T-helper 1 cell treated with Interleukin-12 subunit alpha and Interleukin-12 subunit beta and Interleukin-4 antibody, amounts not matched to agents 30 μg/mL and 1 μg/mL, for 36 hours (primary cell): ENCODE measurements around the gene SORBS2.
"Not testable (repeated sequence)": the region's sequence is repeated elsewhere in the genome, so short reads cannot be mapped to it uniquely, and the experiment has no call there.

Experiments used
- H3K27ac Mint-ChIP-seq: one replicate; pipeline ENCODE4 v1.8.0; 2021; ENCODE audit warnings: mild to moderate bottlenecking, mixed read lengths
- H3K27me3 Mint-ChIP-seq: one replicate; pipeline ENCODE4 v1.8.0; 2021; ENCODE audit warnings: low read depth, mixed read lengths
- H3K36me3 Mint-ChIP-seq: one replicate; pipeline ENCODE4 v1.8.0; 2021; ENCODE audit warnings: low read depth, mixed read lengths
- H3K4me1 Mint-ChIP-seq: one replicate; pipeline ENCODE4 v1.8.0; 2021; ENCODE audit warnings: low read depth, mixed read lengths
- H3K4me3 Mint-ChIP-seq: one replicate; pipeline ENCODE4 v1.8.0; 2021; ENCODE audit warnings: mild to moderate bottlenecking, moderate library complexity, mixed read lengths
- H3K9me3 Mint-ChIP-seq: one replicate; pipeline ENCODE4 v1.8.0; 2021; ENCODE audit warnings: mixed read lengths

Gene SORBS2

DNA sequence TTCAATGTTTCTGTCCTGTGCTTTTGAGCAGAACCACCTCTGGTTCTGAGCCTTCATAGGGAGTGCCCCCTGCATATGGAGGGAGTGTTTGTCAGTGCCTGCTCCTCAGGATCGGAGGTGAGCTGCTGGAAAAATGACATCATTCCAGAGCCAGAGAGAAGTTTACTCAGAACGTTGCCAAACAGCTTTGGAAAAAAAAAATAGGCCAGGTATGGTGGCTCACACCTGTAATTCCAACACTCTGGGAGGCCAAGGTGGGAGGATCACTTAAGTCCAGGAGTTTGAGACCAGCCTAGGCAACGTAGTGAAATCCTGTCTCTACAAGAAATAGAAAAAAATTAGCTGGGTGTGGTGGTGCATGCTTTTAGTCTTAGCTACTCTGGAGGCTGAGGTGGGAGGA is 249.5 kb downstream of the SORBS2 start:
- Mint-ChIP-seq H3K36me3 (no peaks in the 10 kb centered on the region), H3K27ac (no peak overlapping the region), H3K4me1 (no peaks in the 10 kb centered on the region), H3K9me3 (peaks cover 10% of the 10 kb centered on the region), H3K4me3 (no peak overlapping the region), H3K27me3 (peaks cover 18% of the 10 kb centered on the region)

DNA sequence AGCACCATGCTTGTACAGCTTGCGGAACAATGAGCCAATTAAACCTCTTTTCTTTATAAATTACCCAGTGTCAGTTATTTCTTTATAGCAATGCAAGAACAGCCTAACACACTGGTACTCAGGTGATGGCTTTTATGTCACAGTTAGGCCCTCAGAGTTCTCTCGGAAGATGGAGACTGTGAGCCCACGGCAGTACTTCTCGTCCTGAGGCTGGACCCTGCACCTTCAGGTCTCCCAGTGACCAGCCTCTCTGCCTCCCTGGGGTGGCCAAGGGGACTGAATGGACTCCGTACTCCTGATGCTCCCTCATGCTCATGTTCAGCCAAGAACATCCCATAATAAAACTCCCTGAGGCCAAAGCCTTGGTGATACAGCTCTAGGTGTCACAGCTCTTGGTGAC is 251.7 kb downstream of the SORBS2 start:
- Mint-ChIP-seq H3K36me3 (no peaks in the 10 kb centered on the region), H3K9me3 (peaks cover 10% of the 10 kb centered on the region), H3K27ac (no peak overlapping the region), H3K4me1 (no peaks in the 10 kb centered on the region), H3K27me3 (peaks cover 30% of the 10 kb centered on the region), H3K4me3 (no peak overlapping the region)

DNA sequence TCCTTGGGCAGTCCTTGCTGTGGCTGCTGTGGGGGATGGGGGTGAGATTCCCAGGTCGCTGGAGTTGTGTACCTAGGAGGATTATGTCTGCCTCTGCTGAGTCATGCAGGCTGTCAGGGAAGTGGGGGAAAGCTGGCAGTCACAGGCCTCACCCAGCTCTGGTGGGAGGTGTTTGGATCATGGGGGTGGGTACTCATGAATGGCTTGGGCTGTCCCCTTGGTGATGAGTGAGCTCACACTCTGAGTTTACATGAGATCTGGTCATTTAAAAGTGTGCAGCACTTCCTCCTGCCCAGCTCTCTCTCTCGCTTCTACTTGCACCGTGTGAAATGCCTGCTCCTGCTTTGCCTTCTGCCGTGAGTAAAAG is 252.1 kb downstream of the SORBS2 start:
- no peaks in the 10 kb centered on the region for H3K4me1 Mint-ChIP-seq
- peaks cover 30% of the 10 kb centered on the region for H3K27me3 Mint-ChIP-seq
- no peak overlapping the region for H3K4me3 Mint-ChIP-seq
- H3K27ac Mint-ChIP-seq: no peak overlapping the region
- H3K36me3 Mint-ChIP-seq: no peaks in the 10 kb centered on the region
- H3K9me3 Mint-ChIP-seq: peaks cover 10% of the 10 kb centered on the region

DNA sequence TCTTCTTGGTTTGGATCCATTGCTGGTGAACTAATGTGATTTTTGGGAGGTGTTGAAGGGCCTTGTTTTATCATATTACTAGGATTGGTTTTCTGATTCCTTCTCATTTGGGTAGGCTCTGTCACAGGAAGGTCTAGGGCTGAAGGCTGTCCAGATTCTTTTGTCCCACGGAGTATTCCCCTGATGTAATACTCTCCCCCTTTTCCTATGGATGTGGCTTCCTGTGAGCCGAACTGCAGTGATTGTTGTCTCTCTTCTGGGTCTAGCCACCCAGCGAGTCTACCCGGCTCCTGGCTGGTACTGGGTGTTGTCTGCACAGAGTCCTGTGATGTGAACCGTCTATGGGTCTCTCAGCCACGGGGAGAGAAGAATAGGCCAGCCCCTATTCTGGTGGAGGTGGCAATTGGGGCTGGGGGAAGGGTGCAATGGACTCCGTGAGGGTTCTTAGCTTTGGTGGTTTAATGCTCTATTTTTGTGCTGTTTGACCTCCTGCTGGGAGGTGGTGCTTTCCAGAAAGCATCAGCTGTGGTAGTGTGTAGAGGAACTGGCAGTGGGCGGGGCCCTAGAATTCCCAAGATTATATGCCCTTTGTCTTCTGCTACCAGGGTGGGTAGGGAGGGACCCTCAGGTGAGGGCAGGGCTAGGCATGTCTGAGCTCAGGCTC is 252.6 kb downstream of the SORBS2 start:
- H3K36me3 Mint-ChIP-seq, H3K4me3 Mint-ChIP-seq, H3K4me1 Mint-ChIP-seq, H3K27ac Mint-ChIP-seq, H3K9me3 Mint-ChIP-seq: not testable (repeated sequence)
- peaks cover 30% of the 10 kb centered on the region for H3K27me3 Mint-ChIP-seq

DNA sequence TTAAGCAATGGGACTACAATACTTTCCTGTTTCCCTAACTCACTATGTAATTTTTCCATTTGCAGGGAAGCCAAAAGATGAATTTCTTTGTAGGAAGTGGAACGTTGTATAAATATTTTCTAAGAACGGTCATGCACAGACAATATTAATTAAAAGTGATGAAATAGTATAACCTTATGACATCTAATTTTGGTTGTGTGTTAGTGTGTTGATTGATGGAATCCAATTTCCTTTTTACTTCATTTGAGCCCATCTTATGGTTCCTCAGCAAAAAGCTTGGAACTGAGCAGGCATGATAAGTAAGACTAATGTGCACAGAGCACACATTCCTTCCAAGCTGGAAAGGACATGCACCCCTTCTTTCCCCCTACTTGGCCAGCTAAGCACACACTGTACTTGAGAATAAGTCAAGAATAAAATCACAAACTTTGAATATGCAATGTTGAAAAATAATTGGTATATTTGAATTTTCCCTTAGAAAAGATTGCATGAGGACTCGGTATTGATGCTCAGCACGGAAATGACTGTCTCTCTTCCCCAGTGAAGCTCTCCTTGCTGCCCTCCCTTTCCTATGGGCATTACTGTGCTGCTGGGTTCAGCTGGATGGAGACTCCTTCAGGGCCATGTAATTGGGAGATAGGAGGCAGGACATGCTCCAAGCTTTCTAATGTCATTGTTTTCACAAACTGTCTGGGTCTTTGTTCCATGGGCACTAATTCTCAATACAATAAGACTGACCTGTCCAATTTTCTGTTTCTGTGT is 257.4 kb downstream of the SORBS2 start:
- Mint-ChIP-seq H3K4me1 (no peaks in the 10 kb centered on the region), H3K36me3 (no peaks in the 10 kb centered on the region)

DNA sequence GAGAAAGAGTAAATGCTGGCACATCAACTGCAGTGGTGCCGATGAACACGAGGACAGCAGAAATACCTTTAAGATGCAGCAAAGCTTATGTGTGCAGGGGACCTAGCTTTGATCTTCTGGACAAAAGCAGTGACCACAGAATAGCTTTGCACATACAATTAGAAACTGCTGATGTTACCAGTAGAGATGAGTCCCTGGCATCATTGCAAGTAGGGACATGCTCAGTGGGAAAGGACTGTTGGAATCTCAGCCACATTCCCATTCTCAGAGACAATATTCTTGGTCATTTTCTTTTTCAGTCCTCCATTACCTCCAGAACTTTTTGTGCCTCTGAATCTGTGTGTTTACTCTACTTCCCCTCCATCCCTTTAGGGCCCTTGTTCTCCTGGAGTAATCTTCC is 259.7 kb downstream of the SORBS2 start:
- no peaks in the 10 kb centered on the region for H3K4me1 Mint-ChIP-seq
- H3K9me3 Mint-ChIP-seq: no peaks in the 10 kb centered on the region
- H3K27ac Mint-ChIP-seq: no peak overlapping the region
- H3K27me3 Mint-ChIP-seq: peaks cover 25% of the 10 kb centered on the region
- no peak overlapping the region for H3K4me3 Mint-ChIP-seq
- H3K36me3 Mint-ChIP-seq: no peaks in the 10 kb centered on the region

More for the DNA sequence above, 257.4 kb downstream of the SORBS2 start:
- H3K27me3 Mint-ChIP-seq: peaks cover 36% of the 10 kb centered on the region
- H3K27ac Mint-ChIP-seq: no peak overlapping the region
- no peaks in the 10 kb centered on the region for H3K9me3 Mint-ChIP-seq
- H3K4me3 Mint-ChIP-seq: no peak overlapping the region

DNA sequence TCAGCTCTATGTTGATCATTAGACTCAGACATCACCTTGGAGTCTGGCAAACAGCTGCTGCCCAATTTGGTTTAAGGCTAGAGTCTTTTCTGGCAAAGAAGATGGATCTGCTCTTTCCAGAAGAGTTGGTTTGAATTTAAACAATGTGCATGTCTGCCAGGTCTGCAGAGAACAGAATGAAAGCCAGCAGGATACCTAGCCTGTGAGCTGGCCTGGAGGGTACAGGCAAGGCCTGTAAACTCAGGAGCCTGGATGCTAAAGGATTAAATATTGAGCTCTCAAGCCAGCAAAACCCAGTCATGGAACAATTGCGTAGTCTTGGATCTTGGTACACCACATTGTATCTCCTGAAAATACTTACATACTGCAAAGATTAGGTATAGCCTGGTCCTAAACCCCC is 261.1 kb downstream of the SORBS2 start:
- peaks cover 22% of the 10 kb centered on the region for H3K27me3 Mint-ChIP-seq
- no peaks in the 10 kb centered on the region for H3K36me3 Mint-ChIP-seq

DNA sequence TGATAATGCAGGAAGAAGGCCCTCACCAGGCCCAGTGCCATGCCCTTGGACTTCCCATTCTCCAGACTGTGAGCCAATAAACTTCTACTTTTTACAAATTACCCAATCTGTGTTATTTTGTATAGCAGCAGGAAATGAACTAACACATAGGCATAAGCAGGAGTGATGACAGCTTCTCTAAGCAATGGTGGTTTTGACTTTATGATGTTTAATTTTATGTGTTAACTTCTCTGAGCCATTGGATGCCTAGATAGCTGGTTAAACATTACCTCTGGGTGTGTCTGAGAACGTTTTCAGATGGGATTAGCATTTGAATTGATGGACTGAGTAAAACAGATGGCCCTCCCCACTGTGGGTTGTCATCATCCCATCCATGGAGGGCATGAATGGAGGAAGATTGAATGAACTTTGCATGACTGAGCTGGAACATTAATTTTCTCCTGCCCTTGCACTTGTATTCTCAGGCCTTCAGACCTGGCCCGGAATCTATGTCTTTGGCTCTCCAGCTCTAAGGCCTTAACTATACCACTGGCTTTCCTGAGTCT is 262.8 kb downstream of the SORBS2 start:
- H3K27me3 Mint-ChIP-seq: peaks cover 20% of the 10 kb centered on the region
- no peaks in the 10 kb centered on the region for H3K9me3 Mint-ChIP-seq
- H3K4me1 Mint-ChIP-seq: no peaks in the 10 kb centered on the region
- no peak overlapping the region for H3K27ac Mint-ChIP-seq
- H3K36me3 Mint-ChIP-seq: no peaks in the 10 kb centered on the region
- no peak overlapping the region for H3K4me3 Mint-ChIP-seq

More for the DNA sequence above, 261.1 kb downstream of the SORBS2 start:
- no peaks in the 10 kb centered on the region for H3K4me1 Mint-ChIP-seq
- H3K27ac Mint-ChIP-seq: no peak overlapping the region
- no peak overlapping the region for H3K4me3 Mint-ChIP-seq
- no peaks in the 10 kb centered on the region for H3K9me3 Mint-ChIP-seq

DNA sequence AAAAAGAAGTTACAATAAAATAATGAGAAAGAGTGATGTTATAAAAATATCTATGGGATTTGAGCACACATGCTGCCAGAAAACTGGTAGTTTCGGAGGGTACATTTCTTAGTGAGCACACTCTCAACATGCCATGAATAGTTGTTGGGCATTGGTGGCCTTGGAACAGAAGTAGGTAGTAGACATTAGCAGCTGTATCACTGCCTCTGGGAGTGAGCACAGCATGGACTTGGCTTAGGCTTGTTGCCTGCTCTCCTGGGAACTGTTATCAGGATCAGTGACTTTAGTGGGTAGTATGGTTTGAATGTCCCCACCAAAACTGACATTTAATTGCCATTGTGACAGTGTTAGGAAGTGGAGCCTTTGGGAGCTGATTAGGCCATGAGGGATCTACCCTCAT is 263.4 kb downstream of the SORBS2 start:
- Mint-ChIP-seq H3K4me1 (no peaks in the 10 kb centered on the region), H3K27me3 (peaks cover 20% of the 10 kb centered on the region), H3K4me3 (no peak overlapping the region), H3K36me3 (no peaks in the 10 kb centered on the region), H3K27ac (no peak overlapping the region), H3K9me3 (no peaks in the 10 kb centered on the region)

DNA sequence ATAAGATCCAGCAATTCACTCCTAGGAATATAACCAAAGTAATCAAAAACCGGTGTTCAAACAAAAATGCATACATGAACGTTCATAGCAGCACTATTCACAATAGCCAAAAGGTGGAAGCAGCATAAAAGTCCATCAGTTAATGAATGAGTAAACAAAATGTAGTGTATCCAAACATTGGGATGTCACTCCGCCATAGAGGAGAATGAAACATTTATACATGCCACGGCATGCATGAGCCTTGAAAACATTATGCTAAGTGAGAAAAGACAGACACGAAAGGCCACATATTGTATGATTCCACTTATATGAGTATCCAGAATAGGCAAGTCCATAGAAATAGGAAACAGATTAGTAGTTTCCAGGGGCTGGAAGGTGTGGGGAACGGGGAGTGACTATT is 265.7 kb downstream of the SORBS2 start:
- H3K36me3 Mint-ChIP-seq: no peaks in the 10 kb centered on the region
- no peaks in the 10 kb centered on the region for H3K9me3 Mint-ChIP-seq
- no peak overlapping the region for H3K27ac Mint-ChIP-seq
- peaks cover 23% of the 10 kb centered on the region for H3K27me3 Mint-ChIP-seq
- H3K4me1 Mint-ChIP-seq: no peaks in the 10 kb centered on the region
- H3K4me3 Mint-ChIP-seq: no peak overlapping the region

DNA sequence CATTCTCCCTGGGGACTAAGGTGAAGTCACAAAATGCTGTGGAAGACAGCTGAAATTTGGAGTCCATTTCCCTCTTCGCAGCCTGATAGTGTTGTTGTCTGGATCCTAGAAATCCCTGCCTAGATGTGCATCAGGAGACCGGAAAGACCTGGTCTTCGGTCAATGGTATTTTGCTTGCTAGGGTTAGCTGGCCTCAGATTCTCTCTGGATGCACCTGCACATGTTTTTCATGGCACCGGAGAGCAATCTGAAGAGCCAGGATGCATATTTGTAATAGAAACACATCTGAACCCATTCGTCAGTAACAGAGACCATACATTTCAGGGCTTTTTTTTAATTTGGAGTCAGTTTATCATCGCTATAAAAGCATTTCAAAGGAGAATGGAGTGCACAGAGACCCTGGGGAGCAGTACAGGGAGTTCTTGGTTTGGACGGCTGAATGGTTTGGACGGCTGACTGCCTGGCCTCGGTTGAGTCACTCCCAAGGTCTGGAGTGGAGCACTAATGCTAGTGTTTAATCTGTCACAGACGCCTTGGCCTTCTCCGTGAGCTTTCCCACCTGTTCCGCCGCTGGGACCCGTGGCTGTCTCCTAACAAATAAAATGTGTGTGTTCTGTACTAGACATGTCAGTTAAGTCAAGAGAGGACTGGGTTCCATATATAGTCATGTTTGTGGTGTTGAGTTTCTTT is 269.2 kb downstream of the SORBS2 start:
- Mint-ChIP-seq H3K4me3 (no peak overlapping the region), H3K27ac (no peak overlapping the region), H3K4me1 (no peaks in the 10 kb centered on the region), H3K36me3 (no peaks in the 10 kb centered on the region), H3K27me3 (peaks cover 15% of the 10 kb centered on the region), H3K9me3 (no peaks in the 10 kb centered on the region)

DNA sequence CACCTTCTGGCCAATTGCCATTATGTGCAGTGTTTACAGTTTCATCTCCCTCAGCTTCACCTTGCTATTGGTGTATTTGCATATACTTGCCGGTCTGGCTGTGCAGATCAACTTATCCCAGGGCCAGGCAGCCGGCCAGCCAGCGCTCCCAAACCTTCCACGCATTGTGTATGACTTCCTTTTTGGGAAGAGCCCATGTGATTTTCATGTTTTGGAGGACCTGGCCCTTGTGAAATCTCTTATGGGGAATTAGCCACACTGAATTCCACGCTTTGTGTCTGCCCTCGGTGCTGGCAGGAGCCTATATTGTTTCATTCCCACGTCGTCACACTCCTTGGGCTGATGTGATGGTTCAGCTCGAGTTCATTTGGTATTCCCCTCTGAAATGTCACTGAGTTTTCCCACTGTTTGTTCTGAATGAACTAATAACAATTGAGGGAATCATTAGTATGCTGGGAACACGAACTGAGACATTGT is 270.7 kb downstream of the SORBS2 start:
- H3K27me3 Mint-ChIP-seq: peaks cover 17% of the 10 kb centered on the region

DNA sequence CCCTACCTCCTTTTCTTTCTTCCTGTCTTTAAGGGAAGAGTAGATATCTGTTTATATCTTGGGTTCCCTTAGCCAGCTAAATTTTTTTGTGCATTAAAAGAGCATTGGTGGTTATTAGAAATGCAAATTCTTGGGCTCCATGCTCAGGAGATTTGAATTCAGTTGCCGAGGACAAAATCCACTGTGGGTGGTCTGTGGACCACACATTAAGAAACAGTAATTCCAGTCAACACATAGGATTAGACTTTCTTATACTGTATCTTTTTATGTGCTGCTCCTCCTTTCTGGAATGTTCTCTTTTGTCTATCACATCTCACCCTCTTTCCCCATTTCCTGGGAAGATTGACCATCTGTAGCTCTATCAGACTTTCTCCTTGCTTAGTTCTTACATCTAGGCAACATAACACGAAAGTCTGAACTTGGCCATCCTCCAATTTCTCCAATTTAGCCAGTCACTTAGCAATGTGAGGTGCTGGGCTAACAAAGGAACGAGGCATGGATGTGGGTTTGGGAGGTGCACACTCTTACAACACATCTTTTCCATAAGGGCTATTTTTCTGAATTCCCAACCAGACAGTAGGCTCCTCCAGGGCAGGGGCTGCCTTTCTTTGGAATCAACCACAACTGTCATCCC is 271.4 kb downstream of the SORBS2 start:
- no peaks in the 10 kb centered on the region for H3K9me3 Mint-ChIP-seq
- H3K27ac Mint-ChIP-seq: no peak overlapping the region
- H3K4me1 Mint-ChIP-seq: peaks cover 2% of the 10 kb centered on the region
- no peaks in the 10 kb centered on the region for H3K36me3 Mint-ChIP-seq
- H3K4me3 Mint-ChIP-seq: no peak overlapping the region
- peaks cover 22% of the 10 kb centered on the region for H3K27me3 Mint-ChIP-seq

More for the DNA sequence above, 270.7 kb downstream of the SORBS2 start:
- Mint-ChIP-seq H3K4me1 (no peaks in the 10 kb centered on the region), H3K36me3 (no peaks in the 10 kb centered on the region), H3K4me3 (no peak overlapping the region), H3K27ac (no peak overlapping the region), H3K9me3 (no peaks in the 10 kb centered on the region)

DNA sequence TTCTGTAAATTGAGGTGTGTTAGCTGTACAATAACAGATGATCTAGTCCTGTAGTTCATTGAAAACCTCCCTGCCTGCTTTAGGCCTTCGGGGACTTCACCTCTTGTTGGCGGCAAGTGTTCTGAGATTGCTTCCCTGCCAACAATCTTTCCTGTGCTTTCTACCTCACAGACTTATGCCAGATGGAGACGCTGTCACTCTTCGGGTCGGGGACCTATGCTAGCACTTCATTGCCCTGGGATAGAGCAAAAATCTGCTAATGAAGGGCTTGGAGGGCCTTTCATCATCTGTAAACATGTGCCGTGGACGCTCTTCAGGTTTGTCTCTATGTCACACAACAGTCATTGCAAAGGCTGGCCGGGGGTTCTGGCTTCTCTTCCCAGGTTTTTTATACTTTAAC is 272.0 kb downstream of the SORBS2 start:
- Mint-ChIP-seq H3K4me1 (peaks cover 2% of the 10 kb centered on the region), H3K27me3 (peaks cover 24% of the 10 kb centered on the region), H3K36me3 (no peaks in the 10 kb centered on the region), H3K9me3 (no peaks in the 10 kb centered on the region), H3K27ac (no peak overlapping the region), H3K4me3 (no peak overlapping the region)
